Upper lobe of left lung (tissue), 6 donors: Measurements from ENCODE around the gene SAMSN1. TPM values are rescaled to one million over a fixed set of nuclear protein-coding genes. Genes with fewer than 3 reads are reported as not detected.
"Not testable (repeated sequence)": the region's sequence is repeated elsewhere in the genome, so short reads cannot be mapped to it uniquely, and the experiment has no call there.

Experiments
- ATAC-seq, 2 donors: fragments of 200-7000 bp; cut with Tn5 transposase; one replicate each; pipeline ENCODE4 v1.9.1; 2022; ENCODE audit warnings: mild to moderate bottlenecking in 2 of 2, moderate library complexity in 2 of 2; ENCODE audit not compliant: low FRiP score in 2 of 2
- DNase-seq, 2 donors: peaks; one replicate each; pipeline ENCODE4 v3.0.0-alpha.2; 2019 to 2020
- H3K27ac ChIP-seq, 4 donors: fragments of 200-600 bp; sonication (generic); one replicate each; pipeline ENCODE4 v1.5.1; 2016 to 2019
- H3K27me3 ChIP-seq, 4 donors: fragments of 200-600 bp; sonication (generic); one replicate each; pipeline ENCODE4 v1.5.1; 2017 to 2019
- H3K36me3 ChIP-seq, 4 donors: fragments of 200-600 bp; sonication (generic); one replicate each; pipeline ENCODE4 v1.5.1; 2016 to 2019
- H3K4me1 ChIP-seq, 4 donors: fragments of 200-600 bp; sonication (generic); one replicate each; pipeline ENCODE4 v1.5.1; 2018 to 2019
- H3K4me3 ChIP-seq, 4 donors: fragments of 200-600 bp; sonication (generic); one replicate each; pipeline ENCODE4 v1.5.1; 2017 to 2019; ENCODE audit warnings: mild to moderate bottlenecking in 2 of 4, moderate library complexity in 1 of 4
- H3K9me3 ChIP-seq, 4 donors: fragments of 200-600 bp; sonication (generic); one replicate each; pipeline ENCODE4 v1.5.1; 2018 to 2019
- EP300 ChIP-seq, 4 donors: sonication (generic); formaldehyde crosslinking; IDR thresholded peaks; one replicate each; pipeline ENCODE4 v1.5.1; 2017; ENCODE audit warnings: antibody characterized with exemption in 4 of 4, control low read depth in 2 of 4
- POLR2A ChIP-seq, 4 donors: fragments of 450-650 bp; IDR thresholded peaks; one replicate each; pipeline ENCODE4 v1.5.1; 2016 to 2017; ENCODE audit warnings: antibody characterized with exemption in 4 of 4, mild to moderate bottlenecking in 2 of 4
- POLR2AphosphoS5 ChIP-seq, 2 donors: sonication (generic); formaldehyde crosslinking; IDR thresholded peaks; one replicate each; pipeline ENCODE4 v1.5.1; 2017; ENCODE audit warnings: antibody characterized with exemption in 2 of 2
- WGBS, 2 donors: methylation state at CpG; one replicate each; pipeline ENCODE4 v1.1.5; 2017 to 2018; 5-methylcytosine and 5-hydroxymethylcytosine counted together
- total RNA-seq, 6 donors: library from RNA; depleted of rRNA in 4 of 6; stranded (reverse); fragments of >200 nt in 4 of 6; gene quantifications; one replicate each; pipeline versions ENCODE4 v1.1.0 to v1.2.1, GENCODE V29; 2016 to 2021
- TF ChIP-seq, protein P1 (sequence below), 6 experiments: fragments of 450-650 bp in 4 of 6; fragments of 200-600 bp in 2 of 6; sonication (generic) in 2 of 6; IDR thresholded peaks; one replicate each; pipeline ENCODE4 v1.5.1; 2016 to 2019; ENCODE audit warnings: antibody characterized with exemption in 6 of 6
- donor health status: DM: no; HTN: no; CAD: no; lungs with moderate emphysema.
- donor health status: DM: no; HTN: yes; CAD: no; lungs with severe emphysema.

The SAMSN1 gene
- total RNA-seq, 6 donors from 2014 or later = 16.4 to 29.3 (median 20.3) TPM

DNA sequence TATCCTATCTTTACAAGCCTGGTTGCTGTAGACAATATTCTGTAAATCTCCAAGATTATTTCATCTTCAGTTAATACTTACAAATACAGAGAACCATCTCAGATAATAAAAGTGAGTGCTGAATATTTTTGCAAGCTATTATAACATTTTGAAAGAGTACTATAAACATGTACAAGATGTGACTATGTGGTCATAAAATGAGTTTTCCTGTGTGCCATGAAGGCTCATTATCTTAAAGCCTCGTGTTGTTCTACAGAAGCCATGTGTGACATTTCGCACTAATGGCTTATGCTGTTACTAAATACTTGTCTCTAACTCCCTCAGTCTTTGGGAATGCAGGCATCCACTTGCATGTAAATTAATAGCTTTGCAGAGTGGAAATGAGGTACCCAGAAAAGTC, 48.3 kb downstream of the SAMSN1 start:
- H3K4me3 ChIP-seq = no peak overlapping the region
- ATAC-seq = no peak
- WGBS, 2 donors = 69 to 72% methylated on average over 2 of the region's 2 CpGs
- TF ChIP-seq POLR2AphosphoS5 (IDR thresholded peaks at IDR 0.05) (no peak), EP300 (IDR thresholded peaks at IDR 0.05) (no peak), POLR2A (IDR thresholded peaks at IDR 0.05) (no peak)
- TF ChIP-seq, protein P1, sequence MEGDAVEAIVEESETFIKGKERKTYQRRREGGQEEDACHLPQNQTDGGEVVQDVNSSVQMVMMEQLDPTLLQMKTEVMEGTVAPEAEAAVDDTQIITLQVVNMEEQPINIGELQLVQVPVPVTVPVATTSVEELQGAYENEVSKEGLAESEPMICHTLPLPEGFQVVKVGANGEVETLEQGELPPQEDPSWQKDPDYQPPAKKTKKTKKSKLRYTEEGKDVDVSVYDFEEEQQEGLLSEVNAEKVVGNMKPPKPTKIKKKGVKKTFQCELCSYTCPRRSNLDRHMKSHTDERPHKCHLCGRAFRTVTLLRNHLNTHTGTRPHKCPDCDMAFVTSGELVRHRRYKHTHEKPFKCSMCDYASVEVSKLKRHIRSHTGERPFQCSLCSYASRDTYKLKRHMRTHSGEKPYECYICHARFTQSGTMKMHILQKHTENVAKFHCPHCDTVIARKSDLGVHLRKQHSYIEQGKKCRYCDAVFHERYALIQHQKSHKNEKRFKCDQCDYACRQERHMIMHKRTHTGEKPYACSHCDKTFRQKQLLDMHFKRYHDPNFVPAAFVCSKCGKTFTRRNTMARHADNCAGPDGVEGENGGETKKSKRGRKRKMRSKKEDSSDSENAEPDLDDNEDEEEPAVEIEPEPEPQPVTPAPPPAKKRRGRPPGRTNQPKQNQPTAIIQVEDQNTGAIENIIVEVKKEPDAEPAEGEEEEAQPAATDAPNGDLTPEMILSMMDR (IDR thresholded peaks at IDR 0.05) = no peak
- no peak for DNase-seq
- no peaks in the 10 kb centered on the region for H3K9me3 ChIP-seq
- H3K36me3 ChIP-seq = peaks cover 0 to 5% (median 0%) of the 10 kb centered on the region in 4 donors
- no peak overlapping the region for H3K27ac ChIP-seq
- H3K4me1 ChIP-seq = no peaks in the 10 kb centered on the region
- no peaks in the 10 kb centered on the region for H3K27me3 ChIP-seq

DNA sequence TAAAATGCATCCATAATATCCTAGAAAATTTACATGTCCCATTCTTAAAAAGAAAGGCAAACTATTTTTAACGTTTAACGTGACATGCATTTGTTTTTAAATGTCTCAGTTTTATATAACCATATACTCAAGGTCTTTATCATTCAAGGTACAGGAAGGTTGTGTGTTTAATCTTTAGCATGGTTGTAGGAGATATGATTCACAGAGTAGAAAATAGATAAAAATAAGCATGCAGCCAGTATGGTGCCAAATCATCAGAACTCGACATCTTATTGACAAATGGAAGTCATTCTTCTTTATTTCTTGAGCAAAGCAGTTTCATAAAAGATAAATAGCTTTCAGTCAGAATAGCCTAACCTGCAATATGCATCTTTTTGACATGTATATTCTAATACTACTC, 51.0 kb downstream of the SAMSN1 start:
- WGBS, 2 donors = 80 to 83% methylated on average over 3 of the region's 3 CpGs
- no peak for DNase-seq
- peaks cover 0 to 5% (median 0%) of the 10 kb centered on the region in 4 donors for H3K36me3 ChIP-seq

DNA sequence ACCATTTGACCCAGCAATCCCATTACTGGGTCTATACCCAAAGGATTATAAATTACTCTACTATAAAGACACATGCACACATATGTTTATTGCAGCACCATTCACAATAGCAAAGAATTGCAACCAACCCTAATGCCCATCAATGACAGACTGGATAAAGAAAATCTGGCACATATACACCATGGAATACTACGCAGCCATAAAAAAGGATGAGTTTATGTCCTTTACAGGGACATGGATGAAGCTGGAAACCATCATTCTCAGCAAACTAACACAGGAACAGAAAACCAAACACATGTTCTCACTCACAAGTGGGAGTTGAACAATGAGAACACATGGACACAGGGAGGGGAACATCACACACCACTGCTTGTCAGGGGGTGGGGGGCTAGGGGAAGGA, 51.9 kb downstream of the SAMSN1 start:
- DNase-seq = not testable (repeated sequence)

More for the DNA sequence above, 51.0 kb downstream of the SAMSN1 start:
- H3K4me3 ChIP-seq = no peak overlapping the region
- H3K4me1 ChIP-seq = no peaks in the 10 kb centered on the region
- no peaks in the 10 kb centered on the region for H3K27me3 ChIP-seq
- ATAC-seq = no peak
- H3K27ac ChIP-seq = no peak overlapping the region
- no peaks in the 10 kb centered on the region for H3K9me3 ChIP-seq
- TF ChIP-seq, protein P1 (IDR thresholded peaks at IDR 0.05) = no peak
- TF ChIP-seq POLR2AphosphoS5 (IDR thresholded peaks at IDR 0.05) = no peak

DNA sequence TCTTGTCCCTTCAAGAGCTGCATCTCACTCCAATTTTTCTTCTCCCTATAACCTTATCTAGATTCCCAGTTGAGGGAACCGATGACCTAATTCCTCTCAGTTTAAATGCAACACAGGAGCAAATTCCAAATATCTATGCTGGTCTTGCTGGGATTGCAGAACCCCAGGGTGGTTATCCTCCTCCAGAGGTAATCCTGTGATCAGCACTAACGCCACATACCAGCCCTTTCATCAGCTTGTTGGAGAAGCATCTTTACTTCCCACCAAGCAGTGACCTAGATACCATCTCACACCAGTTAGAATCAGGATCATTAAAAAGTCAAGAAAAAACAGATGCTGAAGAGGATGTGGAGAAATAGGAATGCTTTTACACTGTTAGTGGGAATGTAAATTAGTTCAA, 52.4 kb downstream of the SAMSN1 start:
- H3K4me3 ChIP-seq = no peak overlapping the region
- ATAC-seq = no peak
- no peaks in the 10 kb centered on the region for H3K9me3 ChIP-seq
- WGBS, 2 donors = 55 to 71% methylated on average over 2 of the region's 2 CpGs
- H3K36me3 ChIP-seq = peaks cover 0 to 5% (median 0%) of the 10 kb centered on the region in 4 donors
- no peak overlapping the region for H3K27ac ChIP-seq
- no peak for TF ChIP-seq POLR2AphosphoS5 (IDR thresholded peaks at IDR 0.05)
- TF ChIP-seq EP300 (IDR thresholded peaks at IDR 0.05) = no peak
- TF ChIP-seq, protein P1 (IDR thresholded peaks at IDR 0.05) = no peak
- no peak for TF ChIP-seq POLR2A (IDR thresholded peaks at IDR 0.05)
- H3K27me3 ChIP-seq = no peaks in the 10 kb centered on the region
- no peaks in the 10 kb centered on the region for H3K4me1 ChIP-seq
- DNase-seq = no peak

More for the DNA sequence above, 51.9 kb downstream of the SAMSN1 start:
- not testable (repeated sequence) for H3K36me3 ChIP-seq, H3K4me1 ChIP-seq, ATAC-seq, H3K9me3 ChIP-seq, H3K27me3 ChIP-seq, H3K27ac ChIP-seq, H3K4me3 ChIP-seq
- WGBS, 2 donors = 100% methylated on average over 1 of the region's 1 CpG

DNA sequence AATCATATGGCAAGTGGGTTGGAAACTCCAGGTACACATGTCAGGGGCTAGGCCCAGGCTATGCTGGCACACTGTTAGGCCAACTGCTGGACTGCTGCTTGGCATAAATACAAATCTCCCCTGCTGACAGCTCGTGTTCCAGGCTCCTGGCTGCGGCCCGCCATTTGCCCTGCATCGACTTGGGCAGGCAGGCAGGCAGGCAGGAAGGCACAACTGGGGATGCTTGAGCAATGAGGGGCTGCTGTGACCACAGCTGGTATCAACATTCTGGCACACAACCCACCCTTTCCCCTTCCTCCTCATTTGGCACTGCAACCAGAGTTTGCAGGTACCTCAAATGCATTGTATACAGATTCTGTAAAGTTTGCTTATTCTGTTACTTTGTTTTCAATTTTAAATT, 53.2 kb downstream of the SAMSN1 start:
- no peak overlapping the region for H3K27ac ChIP-seq
- H3K4me1 ChIP-seq = no peaks in the 10 kb centered on the region
- 75 to 82% methylated on average over 2 to 4 of the region's 4 CpGs for WGBS, 2 donors
- H3K27me3 ChIP-seq = no peaks in the 10 kb centered on the region
- H3K9me3 ChIP-seq = no peaks in the 10 kb centered on the region
- peak; percentile 23 to 48 for DNase-seq
- H3K4me3 ChIP-seq = no peak overlapping the region
- ATAC-seq = no peak
- TF ChIP-seq POLR2A (IDR thresholded peaks at IDR 0.05) (no peak), EP300 (IDR thresholded peaks at IDR 0.05) (no peak), POLR2AphosphoS5 (IDR thresholded peaks at IDR 0.05) (no peak)
- TF ChIP-seq, protein P1 (IDR thresholded peaks at IDR 0.05) = no peak
- H3K36me3 ChIP-seq = peaks cover 0 to 4% (median 0%) of the 10 kb centered on the region in 4 donors
